Testis (tissue), 3 donors: Measurements from ENCODE around the gene AKT1. TPM values are rescaled to one million over a fixed set of nuclear protein-coding genes. Genes with fewer than 3 reads are reported as not detected.

Source experiments
- DNase-seq: peaks from one replicate; pipeline ENCODE4 v3.0.0-alpha.2; 2019
- H3K27ac ChIP-seq, 2 donors: fragments of 200-600 bp; sonication (generic); one replicate each; pipeline ENCODE4 v1.5.1; 2019
- H3K27me3 ChIP-seq: fragments of 200-600 bp; sonication (generic); one replicate; pipeline ENCODE4 v1.5.1; 2019
- H3K36me3 ChIP-seq: fragments of 200-600 bp; sonication (generic); one replicate; pipeline ENCODE4 v1.5.1; 2017; ENCODE audit warnings: low read depth; ENCODE audit errors: missing control alignments
- H3K4me1 ChIP-seq: fragments of 200-600 bp; sonication (generic); one replicate; pipeline ENCODE4 v1.5.1; 2019
- H3K4me3 ChIP-seq, 2 donors: fragments of 200-600 bp; sonication (generic); one replicate each; pipeline ENCODE4 v1.5.1; 2017 to 2019
- H3K9me3 ChIP-seq: fragments of 200-600 bp; sonication (generic); one replicate; pipeline ENCODE4 v1.5.1; 2017
- POLR2A ChIP-seq: fragments of 450-650 bp; IDR thresholded peaks from one replicate; pipeline ENCODE4 v1.6.1; 2017; ENCODE audit warnings: antibody characterized with exemption, mild to moderate bottlenecking, moderate library complexity
- WGBS, 2 donors: methylation state at CpG; one replicate each; pipeline ENCODE4 v1.1.5; 2018; 5-methylcytosine and 5-hydroxymethylcytosine counted together
- intact Hi-C: fragments of 100-400 bp; cut with DNase I; formaldehyde crosslinking; loops from one replicate; pipeline ENCODE4 v1.15.1; 2023; ENCODE audit warnings: low total_unique reads
- polyA plus RNA-seq: library from polyadenylated mRNA; stranded (reverse); fragments of 350-450 nt; fragmentation: Illumina TruSeq; extraction: RNeasy Lipid Tissue Mini Kit (QIAGEN cat#74804); gene quantifications from one replicate; pipeline ENCODE4 v1.2.3, GENCODE V29; 2014; ENCODE audit warnings: low read depth, low replicate concordance; ENCODE audit not compliant: insufficient read depth
- total RNA-seq, 2 donors: library from RNA; depleted of rRNA; stranded (reverse); fragments of >200 nt; gene quantifications; one replicate each; pipeline ENCODE4 v1.2.3, GENCODE V29; 2016
- TF ChIP-seq, protein P1 (sequence below), 3 experiments: fragments of 450-650 bp in 2 of 3; fragments of 200-600 bp in 1 of 3; sonication (generic) in 1 of 3; IDR thresholded peaks; one replicate each; pipeline ENCODE4 v1.5.1; 2016 to 2019; ENCODE audit warnings: antibody characterized with exemption in 3 of 3, mild to moderate bottlenecking in 2 of 3, moderate library complexity in 1 of 3

Gene AKT1
- total and polyA plus RNA-seq, 3 donors from 2014 or later, result 68.2 to 125 (median 106) TPM

DNA sequence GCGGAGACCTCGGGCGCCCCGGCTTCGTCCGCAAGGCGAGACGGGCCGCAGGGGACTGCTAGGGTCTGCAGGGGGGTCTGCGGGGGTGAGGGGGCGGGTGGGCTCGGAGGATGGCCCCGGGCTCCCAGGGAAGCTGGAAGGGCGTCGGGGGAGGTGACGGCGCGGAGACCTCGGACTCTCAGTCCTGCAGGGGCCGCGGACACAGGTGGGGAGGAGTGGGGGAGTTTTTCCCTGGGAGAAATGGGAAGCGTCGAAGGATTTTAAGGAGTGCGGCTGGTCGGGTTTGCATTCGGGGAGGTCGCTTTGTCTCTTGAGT is 31.3 kb upstream of the AKT1 start:
- Histone ChIP-seq H3K27me3 (no peaks in the 10 kb centered on the region), H3K27ac (no peak overlapping the region), H3K36me3 (no peaks in the 10 kb centered on the region), H3K9me3 (no peaks in the 10 kb centered on the region), H3K4me1 (peaks cover 15% of the 10 kb centered on the region), H3K4me3 (peak overlapping the region; percentile 45 to 60)
- TF ChIP-seq POLR2A, result no peak
- no peak for DNase-seq
- intact Hi-C loops, result loop anchor here (5.0 kb wide), 1 partner anchor 50 kb away; no protein-coding TSS in a partner anchor
- WGBS, 2 donors, result 0 to 3% methylated on average over 10 to 21 of the region's 27 CpGs

- Histone ChIP-seq H3K4me3 (peak overlapping the region; percentile 54 to 60), H3K27me3 (no peaks in the 10 kb centered on the region), H3K27ac (no peak overlapping the region), H3K36me3 (no peaks in the 10 kb centered on the region), H3K9me3 (no peaks in the 10 kb centered on the region), H3K4me1 (peaks cover 15% of the 10 kb centered on the region)
- intact Hi-C loops, result loop anchor here (5.0 kb wide), 1 partner anchor 49 kb away; no protein-coding TSS in a partner anchor
- peak; percentile 90 for DNase-seq
- WGBS, 2 donors, result 0% methylated on average over 2 to 28 of the region's 54 CpGs
- TF ChIP-seq POLR2A, result no peak
- TF ChIP-seq, protein P1, sequence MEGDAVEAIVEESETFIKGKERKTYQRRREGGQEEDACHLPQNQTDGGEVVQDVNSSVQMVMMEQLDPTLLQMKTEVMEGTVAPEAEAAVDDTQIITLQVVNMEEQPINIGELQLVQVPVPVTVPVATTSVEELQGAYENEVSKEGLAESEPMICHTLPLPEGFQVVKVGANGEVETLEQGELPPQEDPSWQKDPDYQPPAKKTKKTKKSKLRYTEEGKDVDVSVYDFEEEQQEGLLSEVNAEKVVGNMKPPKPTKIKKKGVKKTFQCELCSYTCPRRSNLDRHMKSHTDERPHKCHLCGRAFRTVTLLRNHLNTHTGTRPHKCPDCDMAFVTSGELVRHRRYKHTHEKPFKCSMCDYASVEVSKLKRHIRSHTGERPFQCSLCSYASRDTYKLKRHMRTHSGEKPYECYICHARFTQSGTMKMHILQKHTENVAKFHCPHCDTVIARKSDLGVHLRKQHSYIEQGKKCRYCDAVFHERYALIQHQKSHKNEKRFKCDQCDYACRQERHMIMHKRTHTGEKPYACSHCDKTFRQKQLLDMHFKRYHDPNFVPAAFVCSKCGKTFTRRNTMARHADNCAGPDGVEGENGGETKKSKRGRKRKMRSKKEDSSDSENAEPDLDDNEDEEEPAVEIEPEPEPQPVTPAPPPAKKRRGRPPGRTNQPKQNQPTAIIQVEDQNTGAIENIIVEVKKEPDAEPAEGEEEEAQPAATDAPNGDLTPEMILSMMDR (IDR thresholded peaks at IDR 0.05), result peak; percentile 74 to 91 (median 79)
Measured at GRCh38 chr14:104826189-104826860, 30.8 kb upstream of the AKT1 start.

- no peaks in the 10 kb centered on the region for H3K9me3 ChIP-seq
- H3K36me3 ChIP-seq, result no peaks in the 10 kb centered on the region
- H3K27me3 ChIP-seq, result no peaks in the 10 kb centered on the region
- WGBS, 2 donors, result 88 to 97% methylated on average over 2 of the region's 2 CpGs
- no peak for TF ChIP-seq POLR2A
- TF ChIP-seq, protein P1 (IDR thresholded peaks at IDR 0.05), result no peak
- intact Hi-C loops, result no loop called here
- H3K4me3 ChIP-seq, result no peak overlapping the region
- H3K4me1 ChIP-seq, result peaks cover 15% of the 10 kb centered on the region
- no peak overlapping the region for H3K27ac ChIP-seq
- DNase-seq, result no peak
Measured at GRCh38 chr14:104824353-104824997, 28.9 kb upstream of the AKT1 start.

- intact Hi-C loops, result no loop called here
Measured at GRCh38 chr14:104822821-104823615, 27.5 kb upstream of the AKT1 start.

More at GRCh38 chr14:104822821-104823615, 27.5 kb upstream of the AKT1 start:
- Histone ChIP-seq H3K27me3 (no peaks in the 10 kb centered on the region), H3K4me1 (peaks cover 15% of the 10 kb centered on the region), H3K4me3 (no peak overlapping the region), H3K9me3 (no peaks in the 10 kb centered on the region), H3K27ac (no peak overlapping the region), H3K36me3 (no peaks in the 10 kb centered on the region)
- WGBS, 2 donors, result 83 to 86% methylated on average over 19 to 22 of the region's 22 CpGs
- TF ChIP-seq, protein P1 (IDR thresholded peaks at IDR 0.05), result no peak
- TF ChIP-seq POLR2A, result no peak
- peak; percentile 11 for DNase-seq
